Mucosa of descending colon (tissue), 3 donors: ENCODE measurements around the gene RXFP4. TPM values are rescaled to one million over a fixed set of nuclear protein-coding genes. Genes with fewer than 3 reads are reported as not detected.

Experiments used
- ATAC-seq: fragments of 200-7000 bp; cut with Tn5 transposase; one replicate; pipeline ENCODE4 v1.9.1; 2020; ENCODE audit warnings: mild to moderate bottlenecking, moderate library complexity
- DNase-seq, 3 donors: peaks; one replicate each; pipeline ENCODE4 v3.0.0-alpha.2; 2020
- H3K36me3 ChIP-seq: fragments of 200-600 bp; one replicate; pipeline ENCODE4 v1.8.0; 2021; ENCODE audit warnings: low read depth, mild to moderate bottlenecking
- H3K4me1 ChIP-seq: fragments of 200-600 bp; one replicate; pipeline ENCODE4 v1.8.0; 2021; ENCODE audit warnings: low read depth, mild to moderate bottlenecking
- H3K4me3 ChIP-seq: fragments of 200-600 bp; one replicate; pipeline ENCODE4 v1.8.0; 2021; ENCODE audit warnings: mild to moderate bottlenecking
- H3K9me3 ChIP-seq: fragments of 200-600 bp; one replicate; pipeline ENCODE4 v1.8.0; 2021; ENCODE audit warnings: mild to moderate bottlenecking
- CTCF ChIP-seq: fragments of 200-600 bp; IDR thresholded peaks from one replicate; pipeline ENCODE4 v1.8.0; 2022; ENCODE audit warnings: antibody characterized with exemption, mild to moderate bottlenecking
- intact Hi-C, 2 donors: fragments of 100-400 bp; cut with DNase I in 1 of 2; cut with micrococcal nuclease in 1 of 2; formaldehyde crosslinking; loops; one replicate each; pipeline versions ENCODE4 v1.11.0 to v1.11.1; 2022; cut with DNase I, micrococcal nuclease
- total RNA-seq, 3 donors: library from RNA; stranded (reverse); fragmentation: NEBNext Ultra II Directional in 2 of 3; extraction: Animal tissue kit (Norgen Biotek cat#: 25700) in 2 of 3; gene quantifications; one replicate each; pipeline versions ENCODE4 v1.2.1 to v1.2.4, GENCODE V29; 2021 to 2023
- donor health status: DM: no; HTN: no; CAD: no; lungs with moderate emphysema.
- donor health status: DM: no; HTN: no; CAD: no.
- donor health status: DM: no; HTN: yes; CAD: no.

The RXFP4 gene
- total RNA-seq, 3 donors from 2014 or later = 1.2 to 4.2 (median 3.3) TPM

DNA sequence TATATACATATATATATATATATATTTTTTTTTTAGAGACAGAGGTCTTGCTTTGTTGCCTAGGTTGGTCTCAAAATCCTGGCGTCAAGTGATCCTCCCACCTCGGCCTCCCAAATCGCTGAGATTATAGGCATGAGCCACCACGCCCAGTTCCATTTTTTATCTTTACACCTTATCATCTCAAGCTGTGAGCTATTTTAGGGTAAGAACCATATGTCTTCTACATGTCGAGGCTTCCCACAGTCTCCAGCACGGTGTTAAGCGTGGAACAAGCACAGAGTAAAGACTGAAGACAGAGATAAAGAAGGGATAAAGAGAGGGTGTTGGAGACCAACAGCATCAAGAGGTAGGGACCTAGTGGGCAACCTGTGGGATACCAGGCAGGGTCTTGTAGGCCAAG, 22.8 kb downstream of the RXFP4 start:
- no peak for TF ChIP-seq CTCF

DNA sequence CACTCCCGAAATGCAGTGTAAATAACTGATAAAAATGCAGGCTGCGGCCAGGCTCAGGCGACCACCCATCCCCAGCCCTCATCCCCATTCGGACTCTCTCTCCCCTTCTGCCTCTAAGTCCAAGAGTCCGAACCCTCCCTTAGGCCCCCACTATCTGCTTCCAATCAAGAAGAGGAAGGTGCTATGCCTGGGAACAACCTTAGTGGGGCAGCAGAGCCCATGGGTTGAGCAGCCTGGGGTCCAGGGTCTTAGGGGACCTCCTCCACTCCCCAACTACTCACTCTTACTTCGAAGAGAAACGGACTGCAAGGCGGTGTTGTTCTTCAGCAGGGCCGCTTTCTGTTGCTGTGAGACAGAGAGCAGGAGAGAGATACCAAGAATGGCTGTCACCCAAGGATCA, 24.7 kb downstream of the RXFP4 start:
- DNase-seq (no peak), ATAC-seq (no peak)
- no peak for TF ChIP-seq CTCF
- peaks cover 25% of the 10 kb centered on the region for H3K4me1 ChIP-seq
- no peaks in the 10 kb centered on the region for H3K9me3 ChIP-seq
- H3K36me3 ChIP-seq = peaks cover 10% of the 10 kb centered on the region
- H3K4me3 ChIP-seq = no peak overlapping the region
- intact Hi-C loops = no loop called here

More for the DNA sequence above, 22.8 kb downstream of the RXFP4 start:
- Histone ChIP-seq H3K9me3 (no peaks in the 10 kb centered on the region), H3K36me3 (peaks cover 13% of the 10 kb centered on the region), H3K4me1 (peaks cover 9% of the 10 kb centered on the region), H3K4me3 (no peak overlapping the region)
- no peak for ATAC-seq
- DNase-seq = no peak
- intact Hi-C loops = no loop called here

DNA sequence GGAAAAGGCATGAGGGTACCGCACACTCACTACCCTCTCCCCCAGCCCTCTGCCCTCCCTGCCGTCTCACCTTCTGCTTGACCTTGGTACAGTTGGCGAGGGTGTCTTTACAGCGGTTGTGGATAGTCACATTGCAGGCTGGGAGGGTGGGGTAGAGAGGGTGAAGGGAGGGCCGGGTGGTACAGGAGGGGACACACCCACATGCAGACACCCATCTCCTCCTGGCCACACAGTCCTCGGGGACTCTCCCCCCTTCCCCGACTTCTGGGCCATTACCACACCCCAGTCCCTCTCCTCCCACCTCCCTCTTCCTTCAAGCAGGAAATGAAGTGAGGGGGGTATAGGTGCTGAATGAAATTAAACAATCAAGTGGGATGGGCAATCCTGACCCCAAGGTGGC, 25.3 kb downstream of the RXFP4 start:
- H3K9me3 ChIP-seq = no peaks in the 10 kb centered on the region
- no peak for TF ChIP-seq CTCF
- no peak overlapping the region for H3K4me3 ChIP-seq
- H3K36me3 ChIP-seq = peaks cover 10% of the 10 kb centered on the region
- intact Hi-C loops = no loop called here
- no peak for DNase-seq
- no peak for ATAC-seq
- peaks cover 25% of the 10 kb centered on the region for H3K4me1 ChIP-seq

DNA sequence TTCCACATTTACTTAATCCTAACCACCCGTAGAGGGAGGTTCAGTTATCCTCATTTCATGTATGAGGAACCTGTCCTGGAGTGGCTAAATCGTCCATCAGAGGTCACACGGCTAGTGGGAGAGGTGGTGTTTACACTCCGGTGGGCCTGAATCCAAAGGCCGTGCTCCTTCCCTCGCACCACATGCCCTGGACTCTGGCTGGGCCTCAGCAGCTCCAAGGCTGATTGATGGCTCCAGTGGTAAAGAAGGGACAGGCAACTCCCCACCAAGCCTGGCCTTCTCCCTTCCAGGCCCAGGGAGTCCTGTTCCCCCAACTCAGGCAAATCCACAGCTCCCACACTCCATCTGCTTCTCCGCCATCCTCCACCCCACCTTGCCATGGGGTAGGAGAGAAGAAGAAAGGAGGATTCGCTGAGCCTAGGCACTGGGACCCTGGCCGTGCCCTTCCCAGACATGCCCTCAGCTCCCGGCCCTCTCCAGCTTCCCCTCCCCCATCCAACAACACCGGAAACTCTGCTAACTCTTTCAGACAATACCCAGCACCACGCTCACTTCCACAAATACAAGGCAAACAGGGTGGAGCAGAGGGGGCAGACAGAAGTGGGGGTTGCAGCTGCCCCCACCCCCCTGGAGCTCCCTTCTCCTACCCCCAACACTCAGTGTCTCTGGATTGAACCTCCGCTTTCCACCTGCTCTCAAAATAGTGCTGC, 26.1 kb downstream of the RXFP4 start:
- ATAC-seq = peak; percentile 22
- H3K36me3 ChIP-seq = peaks cover 10% of the 10 kb centered on the region
- intact Hi-C loops = no loop called here

GRCh38 chr1:155968051-155968400, 26.6 kb downstream of the RXFP4 start:
- no peaks in the 10 kb centered on the region for H3K9me3 ChIP-seq
- DNase-seq (no peak), ATAC-seq (no peak)
- TF ChIP-seq CTCF = no peak
- peaks cover 21% of the 10 kb centered on the region for H3K4me1 ChIP-seq
- peaks cover 10% of the 10 kb centered on the region for H3K36me3 ChIP-seq
- intact Hi-C loops = no loop called here
- H3K4me3 ChIP-seq = no peak overlapping the region

More for the DNA sequence above, 26.1 kb downstream of the RXFP4 start:
- Histone ChIP-seq H3K9me3 (no peaks in the 10 kb centered on the region), H3K4me1 (peaks cover 23% of the 10 kb centered on the region), H3K4me3 (no peak overlapping the region)
- DNase-seq = no peak
- no peak for TF ChIP-seq CTCF
